ENCODE data around the gene PIP4K2A.
A peak's percentile ranks its signal among the peaks of the same experiment; 100 is the strongest.
"Not testable (repeated sequence)": the region's sequence is repeated elsewhere in the genome, so short reads cannot be mapped to it uniquely, and the experiment has no call there.

Gene PIP4K2A

DNA sequence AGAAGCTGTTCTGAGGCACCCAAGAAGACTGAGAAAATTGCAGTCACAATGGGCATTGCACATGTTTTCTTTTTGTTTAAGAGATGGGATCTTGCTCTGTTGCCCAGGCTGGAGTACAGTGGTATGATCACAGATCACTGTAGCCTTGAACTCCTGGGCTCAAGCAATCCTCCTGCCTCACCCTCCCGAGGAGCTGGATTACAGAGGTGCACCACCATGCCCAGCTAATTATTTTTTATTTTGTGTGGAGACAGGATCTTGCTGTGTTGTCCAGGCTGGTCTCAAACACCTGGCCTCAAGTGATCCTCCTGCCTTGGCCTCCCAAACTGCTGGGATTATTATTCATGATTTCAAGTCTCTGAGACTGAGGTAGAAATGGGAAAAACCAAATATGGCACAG is 168.7 kb downstream of the PIP4K2A start:
- DNase-seq = no peak

DNA sequence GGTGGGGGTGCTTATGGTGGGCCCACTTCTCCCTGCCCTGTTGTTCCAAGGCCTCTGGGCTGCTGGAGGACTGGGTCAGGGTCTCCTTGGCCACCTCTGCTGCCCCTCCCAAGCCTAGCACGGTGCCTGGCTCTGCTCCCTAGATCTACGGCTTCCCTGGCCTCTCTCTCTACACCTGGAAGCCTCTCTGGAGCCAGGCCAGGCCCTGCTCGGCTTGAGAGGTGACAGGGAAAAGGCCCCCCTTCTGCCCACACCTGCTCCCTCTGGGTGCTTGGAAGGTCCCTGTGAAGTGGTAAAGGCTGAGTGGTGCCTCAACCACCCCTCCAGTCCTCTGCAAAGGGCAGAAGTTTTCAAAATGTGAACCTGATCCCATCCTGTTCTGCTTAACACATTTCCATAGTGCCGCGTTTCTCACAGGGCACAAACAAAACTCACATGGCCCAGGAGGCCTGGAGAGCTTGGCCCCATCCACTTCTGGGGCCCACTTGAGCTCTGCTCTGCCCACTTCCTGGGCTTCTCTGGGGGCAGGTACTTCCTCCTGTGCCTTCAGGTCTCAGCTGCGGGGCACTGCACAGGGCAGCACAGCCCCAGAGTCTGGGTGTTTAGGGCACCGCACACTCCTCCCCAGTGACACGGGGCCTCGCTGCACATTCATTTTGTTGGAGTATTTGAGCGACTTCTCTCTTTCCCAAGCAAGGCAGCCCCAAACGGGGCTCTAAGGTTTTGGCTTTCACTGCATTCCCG is 169.9 kb downstream of the PIP4K2A start:
- no peak for DNase-seq

GRCh38 chr10:22542773-22543172 is 171.6 kb downstream of the PIP4K2A start:
- DNase-seq = no peak

GRCh38 chr10:22541900-22542299 is 172.5 kb downstream of the PIP4K2A start:
- DNase-seq = no peak

DNA sequence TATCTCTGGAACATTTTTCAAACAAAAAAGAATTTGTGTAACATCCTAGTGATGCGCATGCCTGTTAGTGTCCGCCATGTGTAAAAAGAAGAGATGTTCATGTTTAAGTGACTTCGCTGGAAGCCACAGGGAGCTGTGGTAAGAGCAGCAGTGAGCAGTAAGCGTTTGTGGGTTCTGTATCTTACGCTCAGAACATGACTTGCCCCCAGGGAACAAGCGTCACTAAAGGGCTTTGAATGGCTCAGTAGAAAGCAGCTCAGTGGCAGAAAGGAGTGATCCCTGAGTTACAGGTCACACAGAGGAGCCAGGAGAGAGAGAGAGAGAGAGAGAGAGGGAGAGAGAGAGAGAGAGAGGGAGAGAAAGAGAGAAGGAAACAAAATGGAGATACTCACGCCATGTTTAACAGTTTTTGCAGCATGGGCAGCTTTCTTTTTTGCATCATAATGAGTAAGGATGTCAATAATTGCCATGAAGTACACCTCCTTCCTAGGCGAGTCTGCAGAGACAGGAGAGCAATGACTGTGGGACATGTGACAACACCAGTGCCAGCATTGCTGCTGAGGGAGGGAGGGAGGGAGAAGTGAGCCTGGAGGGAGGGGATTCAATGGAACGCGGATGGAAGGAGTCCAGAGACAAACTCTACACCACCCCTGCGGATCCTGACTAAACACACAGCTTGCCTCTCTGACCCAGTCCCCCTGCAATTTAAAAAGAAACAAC is 174.6 kb downstream of the PIP4K2A start:
- no peak for DNase-seq

GRCh38 chr10:22537810-22538209 is 176.6 kb downstream of the PIP4K2A start:
- no peak for DNase-seq

GRCh38 chr10:22536620-22537019 is 177.8 kb downstream of the PIP4K2A start:
- DNase-seq = no peak

GRCh38 chr10:22534849-22535604 is 179.4 kb downstream of the PIP4K2A start:
- no peak for DNase-seq

- no peak for DNase-seq
These were observed 182.9 kb downstream of the PIP4K2A start for GRCh38 chr10:22531441-22531840.

- no peak for DNase-seq
These were observed 183.4 kb downstream of the PIP4K2A start for GRCh38 chr10:22531008-22531407.

- DNase-seq = no peak
These were observed 186.9 kb downstream of the PIP4K2A start for GRCh38 chr10:22527520-22527919.

DNA sequence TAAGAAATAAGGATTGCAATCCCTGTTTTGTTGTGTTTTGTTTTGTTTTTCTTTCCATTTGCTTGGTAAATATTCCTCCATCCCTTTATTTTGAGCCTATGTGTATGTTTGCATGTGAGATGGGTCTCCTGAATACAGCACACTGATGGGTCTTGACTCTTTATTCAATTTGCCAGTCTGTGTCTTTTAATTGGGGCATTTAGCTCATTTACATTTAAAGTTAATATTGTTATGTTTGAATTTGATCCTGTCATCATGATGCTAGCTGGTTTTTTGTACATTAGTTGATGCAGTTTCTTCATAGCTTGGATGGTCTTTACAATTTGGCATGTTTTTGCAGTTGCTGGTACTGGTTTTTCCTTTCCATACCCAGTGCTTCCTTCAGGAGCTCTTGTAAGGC is 190.0 kb downstream of the PIP4K2A start:
- DNase-seq = not testable (repeated sequence)

- not testable (repeated sequence) for DNase-seq
These were observed 193.7 kb downstream of the PIP4K2A start for GRCh38 chr10:22520645-22521044.

DNA sequence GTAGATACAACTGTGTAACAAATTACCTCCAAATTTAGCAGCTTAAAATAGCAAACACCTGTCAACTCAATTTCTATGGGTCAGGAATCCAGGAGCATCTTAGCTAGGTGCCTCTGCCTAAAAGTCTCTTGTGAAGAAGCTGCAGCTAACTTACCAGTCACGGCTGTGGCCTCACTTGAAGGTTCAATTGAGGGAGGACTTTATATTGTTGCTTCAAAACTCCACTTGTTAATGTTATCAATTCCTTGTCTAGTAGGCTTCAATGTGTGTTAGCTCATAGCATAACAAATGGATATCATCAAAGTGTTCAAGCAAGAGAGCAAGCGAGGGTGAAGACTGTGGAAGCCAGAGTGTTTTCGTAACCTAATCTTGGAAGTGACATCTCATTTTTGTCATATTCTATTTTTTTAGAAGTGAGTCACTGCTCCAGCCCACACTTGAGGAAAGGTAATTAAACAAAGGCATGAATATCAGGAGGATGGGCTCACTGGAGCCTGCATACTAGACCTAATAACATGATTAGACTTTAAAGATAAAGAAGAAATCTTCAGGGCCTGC is 196.1 kb downstream of the PIP4K2A start:
- DNase-seq = no peak

DNA sequence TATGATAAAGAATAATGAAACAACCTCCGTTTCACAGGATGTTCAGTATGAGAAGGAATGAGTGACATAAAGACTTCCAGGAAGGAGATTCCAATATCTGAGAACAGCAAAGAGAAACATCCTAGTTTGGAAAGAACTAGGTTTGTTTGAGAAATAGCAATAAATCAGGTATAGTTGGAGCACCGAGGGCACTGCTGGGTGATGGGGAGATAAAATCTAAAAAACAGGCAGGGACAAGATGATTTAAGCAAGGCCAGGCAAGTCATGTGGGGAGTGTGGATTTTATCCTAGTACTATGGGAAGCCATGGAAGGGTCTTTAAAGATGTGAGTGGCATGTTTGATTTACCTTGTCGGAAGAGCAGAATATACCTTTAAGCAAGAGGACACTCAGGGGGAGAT is 199.4 kb downstream of the PIP4K2A start:
- no peak for DNase-seq

- not testable (repeated sequence) for DNase-seq
These were observed 200.0 kb downstream of the PIP4K2A start for GRCh38 chr10:22514414-22514758.

DNA sequence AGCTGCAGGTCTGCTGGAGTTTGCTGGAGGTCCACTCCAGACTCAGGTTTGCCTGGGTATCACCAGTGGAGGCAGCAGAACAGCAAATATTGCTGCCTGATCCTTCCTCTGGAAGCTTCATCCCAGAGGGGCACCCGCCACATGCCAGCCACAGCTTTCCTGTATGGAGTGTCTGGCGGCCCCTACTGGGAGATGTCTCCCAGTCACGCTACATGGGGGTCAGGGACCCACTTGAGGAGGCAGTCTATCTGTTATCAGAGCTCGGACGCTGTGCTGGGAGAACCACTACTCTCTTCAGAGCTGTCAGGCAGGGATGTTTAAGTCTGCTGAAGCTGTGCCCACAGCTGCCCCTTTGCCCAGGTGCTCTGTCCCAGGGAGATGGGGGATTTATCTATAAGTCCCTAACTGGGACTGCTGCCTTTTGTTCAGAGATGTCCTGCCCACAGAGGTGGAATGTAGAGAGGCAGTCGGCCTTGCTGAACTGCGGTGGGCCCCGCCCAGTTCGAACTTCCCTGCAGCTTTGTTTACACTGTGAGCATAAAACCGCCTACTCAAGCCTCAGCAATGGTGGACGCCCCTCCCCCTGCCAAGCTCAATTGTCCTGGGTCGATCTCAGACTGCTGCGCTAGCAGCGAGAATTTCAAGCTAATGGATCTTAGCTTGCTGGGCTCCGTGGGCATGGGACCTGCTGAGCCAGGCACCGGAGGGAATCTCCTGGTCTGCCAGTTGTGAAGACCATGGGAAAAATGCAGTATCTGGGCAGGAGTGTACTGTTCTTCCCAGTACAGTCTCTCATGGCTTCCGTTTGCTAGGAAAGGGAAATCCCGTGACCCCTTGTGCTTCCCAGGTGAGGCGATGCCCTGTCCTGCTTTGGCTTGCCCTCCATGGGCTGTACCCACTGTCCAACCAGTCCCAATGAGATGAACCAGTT is 200.6 kb downstream of the PIP4K2A start:
- peak; percentile 35 for DNase-seq

DNA sequence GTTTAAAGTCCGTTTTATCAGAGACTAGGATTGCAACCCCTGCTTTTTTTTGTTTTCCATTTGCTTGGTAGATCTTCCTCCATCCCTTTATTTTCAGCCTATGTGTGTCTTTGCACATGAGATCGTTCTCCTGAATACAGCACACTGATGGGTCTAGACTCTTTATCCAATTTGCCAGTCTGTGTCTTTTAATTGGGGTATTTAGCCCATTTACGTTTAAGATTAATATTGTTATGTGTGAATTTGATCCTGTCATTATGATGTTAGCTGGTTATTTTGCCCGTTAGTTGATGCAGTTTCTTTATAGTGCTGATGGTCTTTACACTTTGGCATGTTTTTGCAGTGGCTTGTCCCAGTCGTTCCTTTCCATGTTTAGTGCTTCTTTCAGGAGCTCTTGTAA is 202.4 kb downstream of the PIP4K2A start:
- DNase-seq = not testable (repeated sequence)

DNA sequence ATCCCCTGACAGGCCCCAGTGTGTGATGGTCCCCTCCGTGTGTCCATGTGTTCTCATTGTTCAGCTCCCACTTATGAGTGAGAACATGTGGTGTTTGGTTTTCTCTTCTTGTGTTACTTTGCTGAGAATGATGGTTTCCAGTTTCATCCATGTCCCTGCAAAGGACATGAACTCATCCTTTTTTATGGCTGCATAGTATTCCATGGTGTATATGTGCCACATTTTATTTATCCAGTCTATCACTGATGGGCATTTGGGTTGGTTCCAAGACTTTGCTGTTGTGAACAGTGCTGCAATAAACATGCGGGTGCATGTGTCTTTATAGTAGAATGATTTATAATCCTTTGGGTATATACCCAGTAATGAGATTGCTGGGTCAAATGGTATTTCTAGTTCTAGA is 206.2 kb downstream of the PIP4K2A start:
- DNase-seq = not testable (repeated sequence)

- DNase-seq = no peak
These were observed 208.3 kb downstream of the PIP4K2A start for GRCh38 chr10:22505911-22506685.

DNA sequence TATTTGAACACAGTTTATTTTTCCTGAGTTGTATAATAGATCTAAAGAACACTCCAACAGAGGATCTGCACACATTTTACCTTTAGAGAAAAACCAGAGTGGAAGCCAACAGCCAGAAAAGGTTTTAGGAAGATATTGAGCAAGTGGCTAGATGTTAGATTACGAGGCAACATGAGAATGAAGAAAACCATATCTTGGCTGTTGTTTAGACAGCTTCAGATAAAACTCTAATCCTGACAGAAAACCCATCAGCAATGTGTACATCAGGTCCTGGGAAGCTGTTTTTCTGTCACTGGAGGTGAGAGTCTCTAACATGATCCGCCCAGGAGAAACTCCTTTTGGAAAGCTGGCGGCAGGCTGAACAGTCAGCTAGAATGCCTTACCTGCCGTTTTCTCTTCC is 209.6 kb downstream of the PIP4K2A start:
- DNase-seq = no peak

Measured in NCI-H2227 treated with DMSO at 0.1 percent for 48 hours (cell line).